HG02938 (cell line): ENCODE data around the gene PIK3R2.

Source experiments
- ATAC-seq: cut with Tn5 transposase; IDR thresholded peaks from one replicate; pipeline ENCODE4 v1.9.1; 2021; ENCODE audit warnings: mild to moderate bottlenecking, moderate library complexity; ENCODE audit not compliant: unreplicated experiment

The PIK3R2 gene

GRCh38 chr19:18122860-18123795 is 29.8 kb upstream of the PIK3R2 start:
- ATAC-seq: no peak

GRCh38 chr19:18123819-18124218 is 29.1 kb upstream of the PIK3R2 start:
- no peak for ATAC-seq

- ATAC-seq: no peak
Observed at GRCh38 chr19:18126097-18126496, 26.9 kb upstream of the PIK3R2 start.

GRCh38 chr19:18128044-18128443 is 24.9 kb upstream of the PIK3R2 start:
- ATAC-seq: no peak

GRCh38 chr19:18128805-18129204 is 24.2 kb upstream of the PIK3R2 start:
- no peak for ATAC-seq

- no peak for ATAC-seq
Observed at GRCh38 chr19:18130523-18131242, 22.3 kb upstream of the PIK3R2 start.

- ATAC-seq: no peak
Observed at GRCh38 chr19:18131841-18132596, 20.9 kb upstream of the PIK3R2 start.

- ATAC-seq: no peak
Observed at GRCh38 chr19:18135712-18136584, 17.0 kb upstream of the PIK3R2 start.

- no peak for ATAC-seq
Observed at GRCh38 chr19:18137242-18137641, 15.7 kb upstream of the PIK3R2 start.

- no peak for ATAC-seq
Observed at GRCh38 chr19:18137657-18138339, 15.2 kb upstream of the PIK3R2 start.

GRCh38 chr19:18140473-18140872 is 12.5 kb upstream of the PIK3R2 start:
- ATAC-seq: no peak

GRCh38 chr19:18141031-18141430 is 11.9 kb upstream of the PIK3R2 start:
- ATAC-seq: no peak

- no peak for ATAC-seq
Observed at GRCh38 chr19:18143902-18144301, 9.1 kb upstream of the PIK3R2 start.

GRCh38 chr19:18144361-18144760 is 8.6 kb upstream of the PIK3R2 start:
- ATAC-seq: no peak

GRCh38 chr19:18144906-18145305 is 8.1 kb upstream of the PIK3R2 start:
- ATAC-seq: no peak

- no peak for ATAC-seq
Observed at GRCh38 chr19:18145391-18145999, 7.5 kb upstream of the PIK3R2 start.

- no peak for ATAC-seq
Observed at GRCh38 chr19:18147396-18147795, 5.6 kb upstream of the PIK3R2 start.

- no peak for ATAC-seq
Observed at GRCh38 chr19:18149596-18149975, 3.4 kb upstream of the PIK3R2 start.
